GM19239 (cell line): Measurements from ENCODE around the gene JTB.
"Not testable (repeated sequence)": the region's sequence is repeated elsewhere in the genome, so short reads cannot be mapped to it uniquely, and the experiment has no call there.

Experiments used
- DNase-seq: peaks from one replicate; pipeline ENCODE4 v3.0.0; 2011; ENCODE audit warnings: low spot score; ENCODE audit not compliant: insufficient read length
- FAIRE-seq: peaks from 2 replicates; lab custom pipeline; 2011; peaks lifted over from hg19 to GRCh38; lab: Jason Lieb, UNC

The JTB gene

DNA sequence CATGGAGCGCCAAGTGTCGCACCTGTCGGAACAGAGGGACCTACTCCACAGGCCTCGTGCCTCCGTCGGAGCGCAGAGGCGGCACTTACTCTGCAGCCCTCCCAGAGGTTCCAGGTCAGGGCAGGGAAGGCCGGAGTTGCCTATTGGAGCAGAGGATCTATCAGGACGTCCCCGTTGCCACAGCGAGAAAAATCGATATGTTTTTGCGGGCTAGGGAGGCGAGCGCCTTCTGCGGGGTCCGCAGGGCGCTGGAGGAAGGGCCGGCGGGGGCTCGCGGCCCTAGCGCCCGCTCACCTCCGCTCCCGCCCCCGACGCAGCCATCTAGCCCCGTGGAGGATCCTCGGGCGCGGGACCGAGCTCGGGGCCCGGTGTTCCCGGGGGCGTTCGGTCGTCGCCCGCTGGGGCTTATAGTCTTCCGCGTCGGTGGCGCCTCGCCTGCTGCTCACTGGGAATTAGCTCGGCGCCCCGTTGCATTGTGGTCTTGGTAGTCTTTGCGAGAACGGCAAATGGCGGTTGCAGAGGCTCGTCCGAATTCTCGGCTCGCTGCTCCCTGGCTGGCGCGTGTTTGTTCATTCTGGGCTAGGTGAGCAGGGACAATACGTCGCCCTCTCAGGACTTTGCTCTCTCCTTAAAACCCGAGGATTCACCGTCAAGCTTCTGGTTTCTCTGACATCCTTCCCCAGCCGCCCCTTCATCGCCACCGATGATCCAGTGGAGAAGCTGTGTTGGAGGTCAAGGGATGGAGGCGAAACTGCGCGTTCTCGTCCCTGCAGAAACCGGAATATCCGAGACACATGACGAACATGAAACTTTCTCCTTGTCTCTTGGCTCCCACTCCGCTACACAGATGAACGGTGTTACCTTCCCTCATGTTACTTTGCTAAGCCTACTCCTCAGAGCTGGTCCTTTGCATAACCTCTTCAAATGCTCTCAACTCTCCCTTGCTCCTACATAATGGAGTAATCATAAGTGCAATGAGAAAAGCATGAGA is at the start of gene JTB:
TSS of gene JTB (minus strand) at position 425 of the 991 bp plus-strand sequence. CDS start at position 3, 422 bp downstream.
- peak; percentile 81 for DNase-seq
- peak; percentile 89 for FAIRE-seq

DNA sequence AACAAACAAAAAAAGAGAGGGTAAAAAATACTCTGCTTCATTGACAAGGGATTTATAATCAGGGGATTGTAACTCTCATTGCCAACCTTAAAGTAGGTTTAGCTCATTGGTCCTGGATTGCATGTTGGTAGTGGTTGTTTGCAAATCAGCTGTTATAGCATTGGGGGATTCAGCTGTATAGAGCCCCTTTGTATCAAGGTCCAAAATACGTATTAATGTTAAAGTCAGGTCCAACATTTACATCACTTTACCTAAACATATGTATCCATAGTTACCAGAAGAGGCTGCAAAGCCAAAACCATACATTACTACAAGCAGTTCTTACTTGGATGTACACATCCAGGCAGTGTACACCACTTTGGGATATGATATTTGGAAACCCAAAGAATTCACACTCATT is 42.5 kb upstream of the JTB start:
- FAIRE-seq = no peak

GRCh38 chr1:154019269-154019668 is 41.8 kb upstream of the JTB start:
- no peak for FAIRE-seq

More for the DNA sequence above, 42.5 kb upstream of the JTB start:
- DNase-seq = no peak

GRCh38 chr1:154014154-154014907 is 36.9 kb upstream of the JTB start:
- FAIRE-seq (peak; percentile 11), DNase-seq (peak; percentile 9)

More at GRCh38 chr1:154019269-154019668, 41.8 kb upstream of the JTB start:
- no peak for DNase-seq

DNA sequence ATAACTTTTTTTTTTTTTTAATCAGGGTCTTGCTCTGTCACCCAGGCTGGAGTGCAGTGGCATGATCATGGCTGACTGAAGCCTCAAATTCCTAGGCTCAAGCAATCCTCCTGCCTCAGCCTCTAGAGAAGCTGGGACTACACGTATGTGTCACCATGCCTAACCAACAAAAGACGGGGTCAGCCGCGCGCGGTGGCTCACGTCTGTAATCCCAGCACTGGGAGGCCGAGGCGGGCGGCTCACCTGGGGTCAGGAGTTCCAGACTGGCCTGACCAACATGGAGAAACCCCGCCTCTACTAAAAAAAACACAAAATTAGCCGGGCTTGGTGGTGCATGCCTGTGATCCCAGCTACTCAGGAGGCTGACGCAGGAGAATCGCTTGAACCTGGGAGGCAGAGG is 35.1 kb upstream of the JTB start:
- not testable (repeated sequence) for FAIRE-seq, DNase-seq

GRCh38 chr1:154012129-154012528 is 34.7 kb upstream of the JTB start:
- DNase-seq = no peak
- FAIRE-seq = no peak

GRCh38 chr1:154006136-154006535 is 28.7 kb upstream of the JTB start:
- DNase-seq (no peak), FAIRE-seq (no peak)

- FAIRE-seq (no peak), DNase-seq (no peak)
Observed at GRCh38 chr1:154000420-154000819, 22.9 kb upstream of the JTB start.

DNA sequence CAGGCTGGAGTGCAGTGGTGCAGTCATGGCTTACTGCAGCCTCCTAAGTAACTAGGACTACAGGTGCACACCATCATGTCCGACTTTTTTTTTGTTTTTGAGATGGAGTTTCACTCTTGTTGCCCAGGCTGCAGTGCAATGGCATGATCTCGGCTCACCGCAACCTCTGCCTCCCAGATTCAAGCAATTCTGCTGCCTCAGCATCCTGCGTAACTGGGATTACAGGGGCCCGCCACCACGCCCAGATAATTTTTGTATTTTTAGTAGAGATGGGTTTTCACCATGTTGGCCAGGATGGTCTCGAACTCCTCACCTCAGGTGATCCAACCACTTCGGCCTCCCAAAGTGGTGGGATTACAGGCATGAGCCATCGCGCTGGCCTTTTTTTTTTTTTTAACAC is 19.4 kb upstream of the JTB start:
- not testable (repeated sequence) for DNase-seq

DNA sequence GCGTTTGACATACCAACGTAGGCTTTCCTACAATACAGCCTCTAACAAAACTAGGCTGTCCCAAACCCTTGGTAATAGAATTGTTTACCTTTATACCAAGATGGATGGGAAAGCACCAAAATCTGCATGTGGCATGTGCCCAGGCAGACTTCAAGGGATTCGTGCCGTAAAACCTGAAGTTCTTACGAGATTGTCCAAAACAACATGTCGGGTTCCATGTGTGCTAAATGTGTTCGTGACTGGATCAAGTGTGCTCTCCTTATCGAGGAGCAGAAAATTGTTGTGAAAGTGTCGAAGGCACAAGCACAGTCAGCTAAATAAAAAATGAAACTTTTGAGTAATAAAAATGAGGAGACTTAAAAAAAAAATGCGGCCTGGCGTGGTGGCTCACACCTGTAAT is 18.2 kb upstream of the JTB start:
- DNase-seq = no peak
- no peak for FAIRE-seq

More for the DNA sequence above, 19.4 kb upstream of the JTB start:
- not testable (repeated sequence) for FAIRE-seq

GRCh38 chr1:153995202-153995601 is 17.7 kb upstream of the JTB start:
- no peak for FAIRE-seq
- no peak for DNase-seq

GRCh38 chr1:153991806-153992205 is 14.3 kb upstream of the JTB start:
- FAIRE-seq (no peak), DNase-seq (no peak)

DNA sequence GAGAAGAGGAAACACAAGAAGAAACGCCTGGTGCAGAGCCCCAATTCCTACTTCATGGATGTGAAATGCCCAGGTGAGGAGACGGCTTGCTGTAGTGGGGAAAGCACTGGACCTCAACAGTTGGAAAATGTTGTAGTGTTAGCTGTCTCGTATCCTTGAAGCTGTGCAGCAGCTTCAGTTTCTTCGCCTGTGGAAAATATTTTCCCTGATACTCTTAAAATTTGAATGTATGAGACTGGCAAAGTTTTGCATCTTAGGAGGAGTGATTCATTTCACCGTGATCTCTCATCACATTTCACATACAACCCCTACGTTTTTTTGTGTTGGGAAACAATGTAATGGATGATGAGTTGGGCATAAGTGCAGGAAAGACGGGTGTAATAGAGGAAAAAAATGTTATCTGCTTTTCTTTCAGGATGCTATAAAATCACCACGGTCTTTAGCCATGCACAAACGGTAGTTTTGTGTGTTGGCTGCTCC is 13.7 kb upstream of the JTB start:
- DNase-seq = no peak
- no peak for FAIRE-seq

DNA sequence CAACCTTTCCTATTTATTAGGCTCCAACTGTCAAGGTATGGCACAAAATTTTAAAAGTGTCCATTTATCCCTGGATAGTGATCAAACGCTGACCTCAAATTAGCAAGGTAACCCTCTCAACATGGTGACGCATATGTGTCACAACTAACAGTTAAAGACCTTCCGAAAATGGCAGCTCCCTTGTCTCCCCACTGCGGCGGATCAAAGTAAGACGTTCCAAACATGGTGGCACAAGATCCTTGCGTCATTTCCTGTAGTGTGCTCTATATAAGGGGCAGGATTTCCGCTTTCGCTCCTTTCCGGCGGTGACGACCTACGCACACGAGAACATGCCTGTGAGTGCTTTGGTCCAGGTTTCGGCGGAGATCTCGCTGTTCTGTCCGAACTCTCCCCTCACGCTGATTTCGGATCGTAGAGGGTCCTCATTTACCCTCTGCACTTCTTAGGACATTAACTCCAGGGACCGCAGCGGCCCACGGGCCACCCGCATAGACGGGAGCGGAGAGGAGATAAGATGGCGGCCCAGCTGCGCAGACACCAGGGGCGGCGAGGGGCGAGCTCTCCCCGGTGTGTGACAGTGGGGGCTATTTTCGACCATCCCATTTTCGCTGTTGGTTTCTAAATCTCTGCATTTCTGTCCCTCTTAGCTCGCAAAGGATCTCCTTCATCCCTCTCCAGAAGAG is 13.1 kb upstream of the JTB start, which contains the start of gene RPS27:
TSS of gene RPS27 (plus strand) at position 295 of the 683 bp plus-strand sequence. CDS start at position 330, 35 bp downstream.
- FAIRE-seq = peak; percentile 95
- peak; percentile 83 for DNase-seq

DNA sequence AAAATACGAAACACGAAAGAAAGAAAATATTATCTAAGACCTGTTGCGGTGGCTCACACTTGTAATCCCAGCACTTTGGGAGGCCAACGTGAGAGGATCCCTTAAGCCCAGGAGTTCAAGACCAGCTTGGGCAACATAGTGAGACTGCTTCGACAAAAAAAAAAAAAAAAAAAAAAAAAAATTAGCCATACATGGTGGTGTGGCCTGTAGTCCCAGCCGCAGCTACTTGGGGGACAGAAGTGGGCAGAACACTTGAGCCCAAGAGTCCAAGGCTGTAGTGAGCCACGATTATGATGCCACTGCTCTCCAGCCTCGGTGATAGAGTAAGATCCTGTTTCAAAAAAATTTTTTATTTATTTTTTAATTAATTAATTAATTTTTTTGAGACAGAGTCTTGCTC is 10.1 kb upstream of the JTB start:
- DNase-seq (no peak), FAIRE-seq (no peak)

GRCh38 chr1:153985941-153986761 is 8.7 kb upstream of the JTB start, which contains the start of gene RAB13:
RAB13 (minus strand) TSS chr1:153986339; CDS start chr1:153986236, 103 bp downstream.
- peak; percentile 35 for FAIRE-seq
- DNase-seq = no peak

DNA sequence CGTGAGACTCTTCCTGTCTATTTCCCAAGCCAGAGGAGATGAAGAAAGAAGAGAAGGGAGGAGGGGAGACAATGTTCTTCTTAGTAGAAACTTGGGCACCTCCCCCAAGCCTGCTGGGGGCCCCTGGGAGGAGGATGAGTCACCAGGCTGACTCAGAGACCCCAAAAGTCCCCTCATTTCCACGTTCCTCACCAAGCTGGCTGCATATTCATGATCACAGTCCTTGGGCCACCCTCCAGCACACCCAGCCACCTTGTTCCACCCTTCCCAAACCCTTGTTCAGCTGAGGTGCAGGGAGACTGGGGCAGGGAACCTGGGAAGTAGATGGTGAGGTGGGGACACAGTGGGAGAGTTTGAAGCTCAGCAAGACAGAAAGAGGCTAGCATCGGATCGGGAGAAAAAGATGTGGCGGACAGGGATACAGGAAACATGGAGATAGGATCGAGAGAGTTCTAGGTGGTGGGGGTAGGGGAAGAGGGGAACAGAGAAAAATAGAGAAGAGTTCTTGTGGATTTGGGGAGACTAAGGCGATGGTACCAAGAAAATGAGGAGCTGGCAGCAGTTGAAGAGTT is 8.0 kb upstream of the JTB start:
- DNase-seq (no peak), FAIRE-seq (no peak)

GRCh38 chr1:153984123-153984894 is 6.8 kb upstream of the JTB start:
- DNase-seq = no peak
- no peak for FAIRE-seq
